HUES48 (cell line): Measurements from ENCODE around the gene TNS1.

Experiments
- H3K27ac ChIP-seq: one replicate; pipeline ENCODE4 v1.7.0; 2013; ENCODE audit warnings: low read depth, low read length, inconsistent platforms
- H3K27me3 ChIP-seq: 2 replicates; pipeline ENCODE4 v1.6.1; 2013; ENCODE audit warnings: mild to moderate bottlenecking, low read length; ENCODE audit not compliant: control insufficient read depth, insufficient read depth
- H3K36me3 ChIP-seq: 2 replicates; pipeline ENCODE4 v1.6.1; 2013; ENCODE audit warnings: low read length; ENCODE audit not compliant: control insufficient read depth, insufficient read depth
- H3K4me1 ChIP-seq: 2 replicates; pipeline ENCODE4 v1.6.1; 2013; ENCODE audit warnings: mild to moderate bottlenecking, low read length; ENCODE audit not compliant: control insufficient read depth, insufficient read depth
- H3K4me3 ChIP-seq: 2 replicates; pipeline ENCODE4 v1.5.1; 2013; ENCODE audit warnings: mild to moderate bottlenecking, low read depth, low read length
- H3K9ac ChIP-seq: 2 replicates; pipeline ENCODE4 v1.6.1; 2013; ENCODE audit warnings: mild to moderate bottlenecking, low read depth, low read length, moderate library complexity
- H3K9me3 ChIP-seq: 2 replicates; pipeline ENCODE4 v1.6.1; 2013; ENCODE audit warnings: low read length; ENCODE audit not compliant: control insufficient read depth, insufficient read depth

TNS1 gene

DNA sequence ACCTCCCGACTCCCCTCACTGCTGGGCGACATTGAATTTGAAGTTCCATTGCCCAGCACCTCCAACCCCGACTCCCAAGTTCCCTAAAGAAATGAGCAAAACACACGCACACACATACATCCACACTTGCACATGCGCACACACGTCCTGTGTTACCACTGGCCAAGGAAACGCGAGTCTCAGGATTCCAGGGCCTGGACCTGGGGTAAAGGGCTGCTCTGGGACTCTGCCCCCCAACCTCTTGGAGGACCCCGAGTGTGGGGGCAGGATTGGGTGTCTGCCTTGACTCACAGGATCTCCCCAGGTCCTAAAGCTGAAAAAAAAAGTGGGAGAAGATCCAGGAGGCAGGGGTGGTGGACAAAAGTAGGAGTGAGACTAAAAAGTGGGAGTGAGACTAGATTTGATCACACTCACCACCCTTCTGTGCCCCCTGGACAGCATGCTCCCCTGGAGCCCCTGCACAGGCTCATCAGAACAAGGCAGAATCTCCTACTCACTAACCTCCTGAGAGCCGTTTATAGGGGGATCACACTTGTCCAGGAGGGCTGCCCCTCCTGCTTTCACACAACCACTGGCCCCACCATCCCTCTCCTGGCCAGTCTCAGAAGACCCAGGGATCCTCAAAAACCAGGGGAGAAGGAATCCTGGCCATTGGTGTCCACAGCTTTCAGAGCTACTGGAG, 202.2 kb downstream of the TNS1 start:
- H3K27me3 ChIP-seq = no peaks in the 10 kb centered on the region
- no peak overlapping the region for H3K27ac ChIP-seq
- no peak overlapping the region for H3K9ac ChIP-seq
- no peak overlapping the region for H3K4me3 ChIP-seq
- no peaks in the 10 kb centered on the region for H3K4me1 ChIP-seq
- H3K36me3 ChIP-seq = no peaks in the 10 kb centered on the region
- H3K9me3 ChIP-seq = no peaks in the 10 kb centered on the region

DNA sequence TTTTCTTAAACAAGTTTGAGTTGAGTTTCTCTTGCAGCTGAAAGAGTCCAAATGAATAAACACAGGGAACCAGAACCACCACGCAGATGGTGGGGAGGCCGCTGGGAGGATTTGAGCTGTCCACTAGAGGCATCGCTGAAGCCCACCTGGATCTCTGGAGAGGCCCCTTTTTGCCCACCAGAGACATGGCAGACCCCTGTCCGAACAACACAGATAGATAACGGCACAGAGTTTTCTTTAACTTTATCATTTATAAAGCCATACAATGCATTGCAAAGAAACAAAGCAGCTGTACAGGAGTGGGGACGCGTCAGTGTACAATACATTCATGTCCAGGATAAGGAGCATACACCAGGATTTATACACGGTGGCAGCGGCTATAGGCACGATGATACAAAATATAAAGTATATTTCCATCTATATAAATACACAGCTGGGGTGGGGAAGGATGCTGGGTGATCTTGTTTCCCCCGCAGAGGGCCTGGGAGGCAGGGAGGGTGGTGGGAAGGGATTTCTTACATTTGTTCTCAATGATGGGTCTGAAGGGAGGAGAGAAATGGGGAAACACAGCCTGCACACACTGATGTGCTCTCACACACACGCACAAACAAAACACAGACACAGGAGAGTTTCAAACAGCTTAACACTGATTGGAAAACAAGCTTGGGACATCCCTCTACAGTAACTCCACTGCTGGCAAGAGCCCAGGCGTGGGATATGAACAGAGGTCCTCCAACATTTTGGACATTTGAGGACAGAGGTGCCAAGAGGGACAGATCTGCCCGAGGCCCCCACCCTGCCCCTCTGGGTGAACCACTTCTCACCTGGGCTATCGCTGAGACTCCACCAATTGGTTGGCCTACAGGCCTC, 203.0 kb downstream of the TNS1 start:
- H3K4me3 ChIP-seq = no peak overlapping the region
- no peaks in the 10 kb centered on the region for H3K27me3 ChIP-seq
- H3K9me3 ChIP-seq = no peaks in the 10 kb centered on the region
- no peak overlapping the region for H3K27ac ChIP-seq
- no peaks in the 10 kb centered on the region for H3K4me1 ChIP-seq
- no peaks in the 10 kb centered on the region for H3K36me3 ChIP-seq
- no peak overlapping the region for H3K9ac ChIP-seq

DNA sequence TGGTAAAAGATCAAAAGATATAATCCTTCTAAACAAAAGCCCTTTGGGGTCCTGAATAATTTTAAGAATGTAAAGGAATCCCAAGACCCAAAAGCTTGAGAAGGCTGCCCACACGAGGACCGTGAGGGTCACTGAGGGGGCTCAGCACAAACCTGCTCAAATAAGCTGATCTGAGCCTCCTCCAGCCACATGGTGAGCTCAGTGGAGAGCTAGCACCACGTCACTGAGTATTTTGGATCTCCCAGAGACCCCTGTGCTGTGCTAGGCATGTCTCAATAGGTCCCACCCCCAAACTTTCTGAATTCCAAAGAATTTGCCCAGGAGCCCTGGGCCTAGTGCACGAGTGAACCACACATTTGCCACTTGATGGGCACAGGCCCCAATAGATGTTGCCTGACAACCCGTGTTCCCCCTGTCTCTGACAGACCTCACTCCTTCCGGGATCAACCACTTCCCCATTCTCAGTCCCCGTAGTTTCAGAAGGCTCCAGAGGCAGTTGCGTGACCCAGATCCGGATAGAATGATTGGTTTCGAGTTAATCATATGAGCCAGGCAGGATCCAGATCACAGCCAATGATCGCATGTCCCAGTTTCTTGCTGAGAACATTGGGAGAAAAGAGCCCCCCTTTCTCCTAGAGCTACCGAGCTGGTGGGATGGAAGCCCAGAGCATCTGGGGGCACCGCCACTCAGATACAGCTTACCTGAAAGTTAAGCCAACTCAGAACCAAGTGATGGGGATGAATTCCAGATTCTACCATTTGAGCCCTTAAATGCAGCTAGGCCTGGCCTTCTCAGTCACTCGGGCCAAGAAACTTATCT, 203.8 kb downstream of the TNS1 start:
- no peak overlapping the region for H3K27ac ChIP-seq
- H3K9me3 ChIP-seq = no peaks in the 10 kb centered on the region
- H3K36me3 ChIP-seq = no peaks in the 10 kb centered on the region
- H3K9ac ChIP-seq = no peak overlapping the region
- H3K4me1 ChIP-seq = no peaks in the 10 kb centered on the region
- no peaks in the 10 kb centered on the region for H3K27me3 ChIP-seq
- no peak overlapping the region for H3K4me3 ChIP-seq

DNA sequence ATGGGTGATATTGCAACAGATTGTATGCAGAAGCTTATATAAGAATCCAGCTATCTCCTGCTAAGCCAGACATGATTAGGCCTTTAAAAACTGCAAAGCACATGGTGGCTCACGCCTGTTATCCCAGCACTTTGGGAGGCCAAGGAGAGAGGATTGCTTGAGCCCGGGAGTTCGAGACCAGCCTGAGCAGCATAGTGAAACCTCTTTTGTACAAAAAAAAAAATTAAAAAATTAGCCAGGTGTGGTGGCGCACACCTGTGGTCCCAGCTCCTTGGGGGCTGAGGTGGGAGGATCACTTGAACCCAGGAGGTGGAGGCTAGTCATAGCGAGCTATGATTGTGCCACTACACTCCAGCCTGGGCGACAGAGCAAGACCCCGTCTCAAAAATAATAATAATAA, 204.6 kb downstream of the TNS1 start:
- Histone ChIP-seq H3K4me1 (no peaks in the 10 kb centered on the region), H3K27ac (no peak overlapping the region), H3K4me3 (no peak overlapping the region), H3K9ac (no peak overlapping the region), H3K27me3 (no peaks in the 10 kb centered on the region), H3K9me3 (no peaks in the 10 kb centered on the region), H3K36me3 (no peaks in the 10 kb centered on the region)

DNA sequence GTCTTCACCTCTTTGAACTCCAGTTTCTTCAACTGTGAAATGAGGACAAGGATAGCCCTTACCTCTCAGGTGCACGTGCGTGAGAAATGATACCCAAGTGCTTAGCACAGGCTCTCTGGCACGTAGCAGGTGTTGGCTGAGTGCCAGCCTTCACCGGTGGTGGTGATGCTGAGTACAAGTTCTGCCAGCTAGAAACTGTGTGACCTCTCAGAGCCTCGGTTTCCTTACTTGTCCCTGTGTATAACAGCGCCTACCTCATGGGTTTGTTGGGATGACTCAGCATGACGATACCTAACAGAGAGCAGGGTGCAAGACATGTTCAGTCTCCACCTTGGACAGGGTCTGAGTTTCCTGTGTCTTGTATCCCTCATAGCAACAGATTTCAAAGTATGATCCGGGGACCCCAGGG, 205.1 kb downstream of the TNS1 start:
- H3K9me3 ChIP-seq = no peaks in the 10 kb centered on the region
- no peak overlapping the region for H3K4me3 ChIP-seq
- H3K4me1 ChIP-seq = no peaks in the 10 kb centered on the region
- no peaks in the 10 kb centered on the region for H3K36me3 ChIP-seq
- no peak overlapping the region for H3K27ac ChIP-seq
- H3K9ac ChIP-seq = no peak overlapping the region
- H3K27me3 ChIP-seq = no peaks in the 10 kb centered on the region

DNA sequence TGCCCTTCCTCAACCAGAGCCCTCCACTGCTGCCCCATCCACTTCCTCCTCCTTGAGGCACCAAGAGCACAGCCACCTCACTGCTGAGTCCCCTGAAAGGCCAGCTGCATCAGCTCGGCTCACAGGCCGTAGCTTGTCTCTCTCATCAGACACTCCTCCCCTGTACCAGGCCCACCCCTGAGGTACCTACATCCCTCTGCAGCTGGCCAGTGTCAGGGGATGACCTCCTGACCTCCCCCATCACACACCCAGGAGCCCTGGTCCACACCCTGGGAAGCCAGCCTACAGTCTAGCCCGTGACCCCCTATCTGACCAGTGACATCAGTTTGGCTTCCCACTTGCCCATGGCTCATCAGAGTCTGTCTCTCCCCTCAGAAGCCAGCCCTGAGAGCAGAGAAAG, 205.6 kb downstream of the TNS1 start:
- Histone ChIP-seq H3K4me1 (no peaks in the 10 kb centered on the region), H3K27ac (no peak overlapping the region), H3K9me3 (no peaks in the 10 kb centered on the region), H3K36me3 (no peaks in the 10 kb centered on the region), H3K9ac (no peak overlapping the region), H3K27me3 (no peaks in the 10 kb centered on the region), H3K4me3 (no peak overlapping the region)

DNA sequence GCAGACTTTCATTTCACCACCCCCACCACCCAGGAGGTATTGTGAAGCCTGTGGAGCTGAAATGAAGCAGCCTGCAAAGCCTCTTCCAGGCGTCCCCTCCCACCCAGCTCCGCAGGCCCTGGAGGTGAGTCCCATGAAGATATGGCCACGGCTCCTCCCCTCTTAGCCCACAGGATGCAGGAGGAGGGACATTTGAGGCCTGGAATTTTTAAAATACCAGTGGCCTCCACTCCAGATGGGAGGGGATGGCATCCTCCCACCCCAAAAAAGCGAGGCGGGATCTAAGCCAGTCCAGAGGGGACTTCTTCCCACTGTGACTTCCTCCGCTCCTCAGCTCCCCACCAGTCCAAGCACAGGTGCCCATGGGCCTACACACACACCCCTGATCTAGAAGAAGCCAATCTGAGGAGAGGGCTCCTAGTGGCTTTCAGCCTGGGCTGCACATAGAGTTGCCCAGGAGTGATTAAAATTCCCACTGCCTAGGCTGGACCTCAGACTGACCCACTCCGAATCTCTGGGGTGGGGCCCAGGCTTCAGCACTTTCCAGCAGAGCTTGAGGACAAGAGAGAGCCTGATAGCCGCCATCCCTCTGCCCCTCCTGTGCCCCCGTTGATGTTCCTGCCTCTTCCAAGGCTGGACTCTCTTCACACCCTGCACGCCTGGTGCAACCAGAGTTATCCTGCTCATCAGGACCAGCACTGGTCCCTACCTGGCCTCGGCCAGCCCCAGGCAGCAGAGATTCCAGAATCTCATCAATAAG, 206.9 kb downstream of the TNS1 start:
- Histone ChIP-seq H3K4me3 (no peak overlapping the region), H3K9me3 (no peaks in the 10 kb centered on the region), H3K4me1 (no peaks in the 10 kb centered on the region), H3K27ac (no peak overlapping the region), H3K9ac (no peak overlapping the region), H3K27me3 (no peaks in the 10 kb centered on the region), H3K36me3 (no peaks in the 10 kb centered on the region)

DNA sequence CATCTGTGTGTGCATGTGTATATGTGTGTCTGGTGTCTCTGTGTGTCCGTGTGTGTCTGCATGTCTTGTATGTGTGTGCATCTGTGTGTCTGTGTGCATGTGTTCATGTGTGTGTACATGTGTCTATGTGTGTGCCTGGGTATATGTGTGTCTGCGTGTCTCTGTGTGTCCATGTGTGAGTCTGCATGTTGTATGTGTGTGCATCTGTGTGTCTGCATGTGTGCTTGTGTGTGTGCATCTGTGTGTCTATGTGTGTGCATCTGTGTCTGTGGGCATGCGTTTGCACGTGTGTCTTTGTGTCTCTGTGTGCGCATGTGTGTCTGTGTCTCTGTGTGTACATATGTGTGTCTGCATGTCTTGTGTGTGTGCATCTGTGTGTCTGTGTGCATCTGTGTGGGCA, 207.7 kb downstream of the TNS1 start:
- no peaks in the 10 kb centered on the region for H3K36me3 ChIP-seq
- no peak overlapping the region for H3K27ac ChIP-seq
- no peak overlapping the region for H3K9ac ChIP-seq
- H3K4me3 ChIP-seq = no peak overlapping the region
- no peaks in the 10 kb centered on the region for H3K4me1 ChIP-seq
- no peaks in the 10 kb centered on the region for H3K9me3 ChIP-seq
- H3K27me3 ChIP-seq = no peaks in the 10 kb centered on the region

DNA sequence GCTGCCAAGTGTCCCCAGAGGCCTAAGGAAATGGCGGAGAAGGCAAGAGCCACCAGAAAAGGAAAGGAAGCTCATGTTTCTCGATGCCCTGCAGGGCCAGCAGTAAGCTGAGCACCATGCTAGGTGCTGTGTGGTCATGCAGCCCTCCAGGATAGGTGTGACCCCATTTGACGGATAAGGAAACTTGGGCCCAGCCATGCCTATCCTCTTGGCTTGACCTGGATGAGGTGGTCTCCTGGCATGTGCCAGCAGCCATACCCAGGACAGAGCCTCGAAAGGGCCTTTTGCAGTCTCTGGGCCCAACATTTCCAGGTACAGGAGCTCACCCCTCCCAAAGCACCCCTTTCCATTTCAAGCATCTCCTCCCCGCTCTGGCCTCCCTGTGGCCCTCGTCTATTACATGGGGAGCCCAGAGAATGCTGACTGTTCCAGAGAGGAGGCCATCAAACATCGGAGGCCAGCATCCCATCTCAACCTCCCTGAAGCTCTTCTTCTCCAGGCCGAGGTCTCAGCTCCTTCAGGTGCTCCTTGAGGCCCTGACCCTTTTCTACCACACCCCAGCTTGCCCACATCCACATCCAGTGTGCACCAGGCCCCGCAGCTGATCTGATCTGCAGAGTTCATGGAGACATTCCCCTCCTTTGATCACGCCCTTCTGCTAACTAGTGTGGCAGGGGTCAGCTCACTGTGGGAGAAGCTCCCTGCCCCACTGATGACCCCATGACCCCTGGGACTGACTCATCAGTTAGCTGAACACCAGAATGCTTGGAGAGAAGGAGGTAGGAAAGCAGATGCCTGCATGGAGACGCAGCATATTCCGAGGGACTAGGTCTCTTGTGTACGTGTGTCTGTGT, 208.4 kb downstream of the TNS1 start:
- Histone ChIP-seq H3K27me3 (no peaks in the 10 kb centered on the region), H3K36me3 (no peaks in the 10 kb centered on the region), H3K9me3 (no peaks in the 10 kb centered on the region), H3K4me1 (no peaks in the 10 kb centered on the region), H3K9ac (no peak overlapping the region), H3K27ac (no peak overlapping the region), H3K4me3 (no peak overlapping the region)

DNA sequence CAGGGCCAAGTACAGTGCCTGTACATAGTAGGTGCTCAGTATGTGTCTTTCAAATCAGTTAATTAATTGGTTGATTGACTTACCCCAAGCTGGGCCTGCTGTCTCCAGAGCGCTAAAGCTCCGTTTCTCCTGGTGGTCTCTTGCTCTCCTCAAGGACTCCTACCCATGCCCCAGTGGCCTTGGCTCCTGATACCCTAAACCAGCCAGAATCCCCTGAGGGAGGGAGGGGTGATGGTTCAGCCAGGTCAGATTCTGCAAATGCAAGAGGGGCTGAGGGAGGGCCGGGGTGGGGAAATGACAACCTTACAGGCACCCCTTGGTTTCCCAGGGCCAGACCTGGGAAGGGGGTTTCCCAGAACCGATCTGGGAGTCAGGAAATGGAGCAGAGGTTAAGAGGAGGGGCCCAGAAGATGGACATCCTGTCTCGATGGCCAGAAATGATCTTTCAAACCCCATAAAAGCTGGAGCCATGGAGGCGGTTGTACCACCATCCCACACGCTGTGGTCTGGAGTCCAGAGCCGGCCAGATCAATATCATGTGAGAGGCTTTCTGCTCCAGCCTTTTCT, 209.1 kb downstream of the TNS1 start:
- Histone ChIP-seq H3K9me3 (no peaks in the 10 kb centered on the region), H3K27me3 (no peaks in the 10 kb centered on the region), H3K4me3 (no peak overlapping the region), H3K4me1 (no peaks in the 10 kb centered on the region), H3K27ac (no peak overlapping the region), H3K9ac (no peak overlapping the region), H3K36me3 (no peaks in the 10 kb centered on the region)
